GM12891 (cell line): Measurements from ENCODE around the gene LSG1.

Source experiments
- POLR2A ChIP-seq: IDR thresholded peaks from 2 replicates; pipeline ENCODE4 v1.6.1; 2011; ENCODE audit warnings: low read depth, low read length, control low read depth
- POLR2AphosphoS5 ChIP-seq: IDR thresholded peaks from 2 replicates; pipeline ENCODE4 v1.6.1; 2011; ENCODE audit warnings: low read depth, low read length, control low read depth
- SPI1 ChIP-seq: IDR thresholded peaks from 2 replicates; pipeline ENCODE4 v1.6.1; 2011; ENCODE audit warnings: low read depth, low read length, control low read depth
- TAF1 ChIP-seq: IDR thresholded peaks from 2 replicates; pipeline ENCODE4 v1.6.1; 2011; ENCODE audit warnings: low read depth, low read length, control low read depth

GRCh38 chr3:194705227-194705626, 33.2 kb upstream of the LSG1 start:
- no peak for TF ChIP-seq POLR2A
- no peak for TF ChIP-seq POLR2AphosphoS5
- TF ChIP-seq TAF1, result no peak
- no peak for TF ChIP-seq SPI1
